DOHH2 (cell line): Measurements from ENCODE around the gene GSS.

Source experiments
- EZH2phosphoT487 ChIP-seq: fragments of 200-600 bp; sonication (generic); IDR thresholded peaks from 2 replicates; pipeline ENCODE4 v1.6.1; 2017; ENCODE audit warnings: borderline replicate concordance, mild to moderate bottlenecking, antibody characterized with exemption, low read length, moderate library complexity, mixed read lengths
- TF ChIP-seq, protein P1 (sequence below): fragments of 200-600 bp; sonication (generic); IDR thresholded peaks from one replicate; pipeline ENCODE4 v1.5.1; 2014; ENCODE audit warnings: antibody characterized with exemption, mild to moderate bottlenecking, low read depth, low read length; ENCODE audit not compliant: poor library complexity, severe bottlenecking

DNA sequence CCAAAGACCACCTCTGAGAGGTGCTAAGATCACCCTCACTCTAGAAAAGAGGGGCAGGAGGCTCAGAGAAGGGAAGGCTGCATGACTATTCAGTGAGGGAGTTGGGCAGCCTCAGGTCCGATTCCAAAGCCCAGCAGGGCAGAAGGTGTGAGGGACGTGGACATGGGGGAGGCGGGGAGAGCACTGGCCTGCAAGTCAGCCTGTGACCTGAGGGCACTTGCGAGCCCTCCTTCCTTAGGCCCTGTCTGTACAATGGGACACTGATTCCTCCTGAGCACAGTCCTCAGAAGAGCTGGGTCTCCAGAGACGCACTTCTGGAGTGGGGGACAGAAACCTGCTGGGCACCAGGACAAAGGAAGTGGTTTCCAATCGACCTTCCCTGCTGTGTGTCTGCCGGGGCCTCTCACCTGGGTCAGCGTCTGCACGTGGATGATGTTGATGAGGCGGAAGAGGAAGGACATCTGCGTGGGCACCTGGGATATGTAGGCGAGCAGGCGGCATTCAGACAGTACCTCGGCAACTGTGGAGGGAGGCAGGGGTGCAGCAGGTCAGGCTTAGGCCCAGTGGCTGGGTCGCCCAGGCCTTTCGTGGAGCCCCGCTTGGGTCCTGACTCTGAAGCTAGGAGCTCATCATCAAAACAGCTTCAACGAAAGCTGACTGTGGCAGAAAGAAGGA is 48.6 kb upstream of the GSS start:
- TF ChIP-seq, protein P1, sequence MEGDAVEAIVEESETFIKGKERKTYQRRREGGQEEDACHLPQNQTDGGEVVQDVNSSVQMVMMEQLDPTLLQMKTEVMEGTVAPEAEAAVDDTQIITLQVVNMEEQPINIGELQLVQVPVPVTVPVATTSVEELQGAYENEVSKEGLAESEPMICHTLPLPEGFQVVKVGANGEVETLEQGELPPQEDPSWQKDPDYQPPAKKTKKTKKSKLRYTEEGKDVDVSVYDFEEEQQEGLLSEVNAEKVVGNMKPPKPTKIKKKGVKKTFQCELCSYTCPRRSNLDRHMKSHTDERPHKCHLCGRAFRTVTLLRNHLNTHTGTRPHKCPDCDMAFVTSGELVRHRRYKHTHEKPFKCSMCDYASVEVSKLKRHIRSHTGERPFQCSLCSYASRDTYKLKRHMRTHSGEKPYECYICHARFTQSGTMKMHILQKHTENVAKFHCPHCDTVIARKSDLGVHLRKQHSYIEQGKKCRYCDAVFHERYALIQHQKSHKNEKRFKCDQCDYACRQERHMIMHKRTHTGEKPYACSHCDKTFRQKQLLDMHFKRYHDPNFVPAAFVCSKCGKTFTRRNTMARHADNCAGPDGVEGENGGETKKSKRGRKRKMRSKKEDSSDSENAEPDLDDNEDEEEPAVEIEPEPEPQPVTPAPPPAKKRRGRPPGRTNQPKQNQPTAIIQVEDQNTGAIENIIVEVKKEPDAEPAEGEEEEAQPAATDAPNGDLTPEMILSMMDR, result no peak
- TF ChIP-seq EZH2phosphoT487, result no peak
